PC-3 (cell line): ENCODE measurements around the gene SGO2. TPM values are rescaled to one million over a fixed set of nuclear protein-coding genes. Genes with fewer than 3 reads are reported as not detected.
A peak's percentile ranks its signal among the peaks of the same experiment; 100 is the strongest.

Experiments used
- ATAC-seq: fragments of 200-7000 bp; cut with Tn5 transposase; 2 replicates; pipeline ENCODE4 v1.9.1; 2020; ENCODE audit warnings: mild to moderate bottlenecking, moderate library complexity
- BruUV-seq: library from RNA; stranded (reverse); fragments of 400-500 nt; replicated peaks from 2 replicates; lab custom pipeline; 2021; lab: Mats Ljungman, UMichigan
- CTCF ChIA-PET: fragments of 300-600 bp; sonication (Branson Sonifier 250); formaldehyde crosslinking; loops from one replicate; lab custom pipeline; 2022; ENCODE audit warnings: antibody characterized with exemption; lab: Charles Lee
- POLR2A ChIA-PET: fragments of 300-600 bp; sonication (Branson Sonifier 250); formaldehyde crosslinking; loops from one replicate; lab custom pipeline; 2022; ENCODE audit warnings: antibody characterized with exemption; ENCODE audit not compliant: unreplicated experiment; lab: Charles Lee
- DNase-seq: peaks from one replicate; pipeline ENCODE4 v3.0.0-alpha.2; 2015
- H2AFZ ChIP-seq: fragments of 300-600 bp; sonication (generic); 2 replicates; pipeline ENCODE4 v1.6.0; 2016; ENCODE audit warnings: antibody characterized with exemption, low read length
- H3F3A ChIP-seq: fragments of 300-600 bp; sonication (generic); one replicate; pipeline ENCODE4 v1.6.0; 2017; ENCODE audit warnings: antibody characterized with exemption, low read length, control low read depth, mild to moderate bottlenecking; ENCODE audit not compliant: unreplicated experiment
- H3K27ac ChIP-seq: fragments of 300-600 bp; sonication (generic); 2 replicates; pipeline ENCODE4 v1.5.1; 2016; ENCODE audit warnings: mild to moderate bottlenecking, low read length
- H3K27me3 ChIP-seq: fragments of 300-600 bp; sonication (generic); 2 replicates; pipeline ENCODE4 v1.6.1; 2016; ENCODE audit warnings: low read length, mixed read lengths
- H3K36me3 ChIP-seq: fragments of 300-600 bp; sonication (generic); 2 replicates; pipeline ENCODE4 v1.6.1; 2016; ENCODE audit warnings: low read depth, mixed run types, low read length, mixed read lengths
- H3K4me1 ChIP-seq: fragments of 300-600 bp; sonication (generic); 2 replicates; pipeline ENCODE4 v1.5.1; 2016; ENCODE audit warnings: low read length; ENCODE audit not compliant: insufficient read depth
- H3K4me2 ChIP-seq: fragments of 300-600 bp; sonication (generic); 2 replicates; pipeline ENCODE4 v1.6.0; 2016; ENCODE audit warnings: low read length
- H3K4me3 ChIP-seq: fragments of 300-600 bp; sonication (generic); 2 replicates; pipeline ENCODE4 v1.5.1; 2016; ENCODE audit warnings: mild to moderate bottlenecking, low read length, mixed read lengths
- H3K79me2 ChIP-seq: fragments of 300-600 bp; sonication (generic); 2 replicates; pipeline ENCODE4 v1.6.1; 2017; ENCODE audit warnings: low read length, mixed read lengths
- H3K9ac ChIP-seq: fragments of 300-600 bp; sonication (generic); 2 replicates; pipeline ENCODE4 v1.6.0; 2016; ENCODE audit warnings: mild to moderate bottlenecking, low read length
- H3K9me2 ChIP-seq: fragments of 300-600 bp; sonication (generic); replicated peaks from 2 replicates; pipeline ENCODE4 v1.6.1; 2016; ENCODE audit warnings: mixed run types, low read length, mixed read lengths
- H3K9me3 ChIP-seq: fragments of 300-600 bp; sonication (generic); 2 replicates; pipeline ENCODE4 v1.6.1; 2016; ENCODE audit warnings: low read length, mixed read lengths
- H4K20me1 ChIP-seq: fragments of 300-600 bp; sonication (generic); 2 replicates; pipeline ENCODE4 v1.6.1; 2016; ENCODE audit warnings: low read length, mixed read lengths
- EZH2 ChIP-seq: fragments of 300-600 bp; sonication (generic); IDR thresholded peaks from one replicate; pipeline ENCODE4 v1.6.1; 2017; ENCODE audit warnings: antibody characterized with exemption, mild to moderate bottlenecking, low read length; ENCODE audit not compliant: unreplicated experiment
- EZH2phosphoT487 ChIP-seq: fragments of 300-600 bp; sonication (generic); IDR thresholded peaks from 2 replicates; pipeline ENCODE4 v1.6.1; 2018; ENCODE audit warnings: mild to moderate bottlenecking, antibody characterized with exemption, low read length, borderline replicate concordance
- intact Hi-C: fragments of 100-400 bp; cut with micrococcal nuclease; formaldehyde crosslinking; loops from 2 replicates; pipeline ENCODE4 v1.9.0; 2023
- total RNA-seq: library from RNA; depleted of rRNA; stranded (reverse); fragments of >200 nt; gene quantifications from 2 replicates; pipeline ENCODE4 v1.2.3, GENCODE V29; 2014
- TF ChIP-seq, protein P1 (sequence below): fragments of 300-600 bp; sonication (generic); conservative IDR thresholded peaks from 2 replicates; pipeline ENCODE4 v1.5.1; 2017; ENCODE audit warnings: antibody characterized with exemption, low read depth, mild to moderate bottlenecking, low read length

SGO2 gene
- total RNA-seq, 1 experiment from 2014 or later = 25.6 TPM

DNA sequence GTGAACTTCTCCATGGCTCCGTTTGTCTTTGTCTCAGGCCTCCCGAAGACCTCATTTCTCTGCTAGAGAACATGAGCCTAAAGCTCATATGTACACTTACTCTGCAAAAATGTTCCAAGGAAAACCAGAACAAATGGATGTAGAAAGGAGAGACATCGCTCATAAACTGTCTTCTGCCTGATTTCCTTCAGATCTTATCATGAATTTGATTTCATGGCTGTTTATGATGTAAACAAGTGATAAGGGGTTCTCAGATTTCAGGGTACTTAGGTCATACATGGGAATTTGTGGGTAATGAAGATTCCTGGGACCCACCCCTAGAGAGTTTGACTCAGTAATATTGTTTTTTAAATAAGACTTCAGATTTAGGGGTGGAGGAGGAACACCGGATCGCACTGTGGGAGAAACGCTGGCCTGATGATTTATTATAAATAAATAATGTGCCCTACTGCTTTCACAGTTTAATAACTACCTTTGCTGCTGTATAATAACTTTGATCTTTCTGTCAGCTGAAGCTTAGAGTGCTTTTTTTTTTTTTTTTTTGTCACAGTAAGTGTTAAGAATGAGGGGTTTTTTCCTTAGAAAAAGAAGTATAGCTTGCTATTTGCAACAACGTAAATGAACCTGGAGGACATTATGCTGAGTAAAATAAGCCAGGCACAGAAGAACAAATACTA lies 74.7 kb downstream of the SGO2 start:
- H3K9me2 ChIP-seq = no peaks in the 10 kb centered on the region
- H3K27me3 ChIP-seq = no peaks in the 10 kb centered on the region
- peak overlapping the region; percentile 25 for H3K9ac ChIP-seq
- TF ChIP-seq, protein P1, sequence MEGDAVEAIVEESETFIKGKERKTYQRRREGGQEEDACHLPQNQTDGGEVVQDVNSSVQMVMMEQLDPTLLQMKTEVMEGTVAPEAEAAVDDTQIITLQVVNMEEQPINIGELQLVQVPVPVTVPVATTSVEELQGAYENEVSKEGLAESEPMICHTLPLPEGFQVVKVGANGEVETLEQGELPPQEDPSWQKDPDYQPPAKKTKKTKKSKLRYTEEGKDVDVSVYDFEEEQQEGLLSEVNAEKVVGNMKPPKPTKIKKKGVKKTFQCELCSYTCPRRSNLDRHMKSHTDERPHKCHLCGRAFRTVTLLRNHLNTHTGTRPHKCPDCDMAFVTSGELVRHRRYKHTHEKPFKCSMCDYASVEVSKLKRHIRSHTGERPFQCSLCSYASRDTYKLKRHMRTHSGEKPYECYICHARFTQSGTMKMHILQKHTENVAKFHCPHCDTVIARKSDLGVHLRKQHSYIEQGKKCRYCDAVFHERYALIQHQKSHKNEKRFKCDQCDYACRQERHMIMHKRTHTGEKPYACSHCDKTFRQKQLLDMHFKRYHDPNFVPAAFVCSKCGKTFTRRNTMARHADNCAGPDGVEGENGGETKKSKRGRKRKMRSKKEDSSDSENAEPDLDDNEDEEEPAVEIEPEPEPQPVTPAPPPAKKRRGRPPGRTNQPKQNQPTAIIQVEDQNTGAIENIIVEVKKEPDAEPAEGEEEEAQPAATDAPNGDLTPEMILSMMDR = no peak
- TF ChIP-seq EZH2 = no peak
- no peak for TF ChIP-seq EZH2phosphoT487
- H3K4me3 ChIP-seq = peak overlapping the region; percentile 1; the same call in 1 of the 2 replicates
- H3K36me3 ChIP-seq = no peaks in the 10 kb centered on the region
- H3K9me3 ChIP-seq = no peaks in the 10 kb centered on the region
- H3F3A ChIP-seq = peaks cover 7% of the 10 kb centered on the region
- peak overlapping the region; percentile 53 for H3K4me2 ChIP-seq
- peak overlapping the region; percentile 33 for H2AFZ ChIP-seq
- no peaks in the 10 kb centered on the region for H4K20me1 ChIP-seq
- ChIA-PET POLR2A (no interaction called here), CTCF (no interaction called here)
- DNase-seq (peak; percentile 64), ATAC-seq (no peak)
- no TSS peak for BruUV-seq
- H3K27ac ChIP-seq = peak overlapping the region; percentile 64
- peaks cover 52% of the 10 kb centered on the region for H3K4me1 ChIP-seq
- intact Hi-C loops = no loop called here
- no peaks in the 10 kb centered on the region for H3K79me2 ChIP-seq

DNA sequence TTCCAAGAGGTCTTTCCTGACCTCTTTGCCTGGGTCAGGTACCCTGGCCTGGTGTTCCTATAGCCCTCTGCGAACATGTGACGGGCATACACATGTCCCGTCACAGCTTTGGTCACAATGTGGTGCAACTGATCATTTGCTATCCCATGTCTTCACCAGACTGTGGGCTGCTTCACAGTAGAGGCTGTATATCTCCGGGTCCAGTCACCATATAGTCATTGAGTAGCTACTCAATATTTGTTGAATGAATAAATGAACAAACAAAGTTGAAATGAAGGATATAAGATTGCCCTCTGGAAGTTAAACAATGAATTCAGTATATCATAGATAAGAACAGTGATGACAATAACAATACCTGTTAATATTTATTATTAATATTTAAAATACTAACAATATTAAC lies 76.6 kb downstream of the SGO2 start:
- ChIA-PET CTCF (no interaction called here), POLR2A (interaction anchor here (0.5 kb wide), 1 partner anchor 12 kb away, joined by 4 read pairs; no protein-coding TSS in a partner anchor)
- no peak for TF ChIP-seq EZH2
- TF ChIP-seq, protein P1 = no peak
- TF ChIP-seq EZH2phosphoT487 = no peak
- H3K36me3 ChIP-seq = no peaks in the 10 kb centered on the region
- no TSS peak for BruUV-seq
- no peak overlapping the region for H2AFZ ChIP-seq
- H3K9ac ChIP-seq = peak overlapping the region; percentile 5; the same call in 1 of the 2 replicates
- ATAC-seq (peak; percentile 58), DNase-seq (peak; percentile 85)
- H3K27ac ChIP-seq = peak overlapping the region; percentile 89
- no peaks in the 10 kb centered on the region for H3K9me3 ChIP-seq
- H3K4me1 ChIP-seq = peaks cover 52% of the 10 kb centered on the region
- no peaks in the 10 kb centered on the region for H4K20me1 ChIP-seq
- H3F3A ChIP-seq = peaks cover 7% of the 10 kb centered on the region
- peak overlapping the region; percentile 2; the same call in 1 of the 2 replicates for H3K4me2 ChIP-seq
- intact Hi-C loops = no loop called here
- no peaks in the 10 kb centered on the region for H3K79me2 ChIP-seq
- H3K9me2 ChIP-seq = no peaks in the 10 kb centered on the region
- no peaks in the 10 kb centered on the region for H3K27me3 ChIP-seq
- no peak overlapping the region for H3K4me3 ChIP-seq

DNA sequence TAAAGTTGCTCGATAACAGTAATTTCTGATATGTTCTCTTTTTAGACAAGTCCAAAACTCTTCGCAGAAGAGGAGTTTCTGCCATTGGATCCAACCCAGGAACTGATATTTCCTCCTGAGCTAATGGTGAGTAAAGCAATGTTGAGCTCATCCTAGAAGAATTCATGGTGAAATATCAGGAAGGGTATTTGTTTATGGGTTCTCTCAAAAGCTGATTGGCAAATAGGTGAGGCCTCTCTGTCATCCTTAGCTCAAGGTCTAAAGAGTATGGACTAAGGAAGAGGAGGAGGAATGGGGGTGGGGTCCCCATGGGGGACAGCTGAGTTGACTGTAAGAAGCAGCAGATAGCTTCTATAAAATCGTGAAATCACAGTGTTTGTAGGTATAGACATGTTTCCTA lies 78.0 kb downstream of the SGO2 start:
- Histone ChIP-seq H3K4me3 (peak overlapping the region; percentile 6; the same call in 1 of the 2 replicates), H3K4me1 (peaks cover 61% of the 10 kb centered on the region), H3F3A (peaks cover 7% of the 10 kb centered on the region), H2AFZ (peak overlapping the region; percentile 8; the same call in 1 of the 2 replicates), H3K4me2 (peak overlapping the region; percentile 70), H4K20me1 (no peaks in the 10 kb centered on the region), H3K9me3 (no peaks in the 10 kb centered on the region), H3K36me3 (no peaks in the 10 kb centered on the region), H3K27ac (peak overlapping the region; percentile 89), H3K79me2 (no peaks in the 10 kb centered on the region), H3K27me3 (no peaks in the 10 kb centered on the region), H3K9me2 (no peaks in the 10 kb centered on the region), H3K9ac (peak overlapping the region; percentile 35)
- TF ChIP-seq, protein P1 = no peak
- no peak for TF ChIP-seq EZH2
- TF ChIP-seq EZH2phosphoT487 = no peak
- ATAC-seq (peak; percentile 66), DNase-seq (peak; percentile 92)
- ChIA-PET POLR2A (interaction anchor here (0.5 to 0.6 kb wide), 2 partner anchors 79 to 206 kb away, joined by 4 read pairs; no protein-coding TSS in a partner anchor), CTCF (interaction anchor here (0.5 to 1.0 kb wide), 3 partner anchors 25 to 664 kb away, joined by 3 to 7 read pairs (median 6); no protein-coding TSS in a partner anchor)
- intact Hi-C loops = no loop called here
- no TSS peak for BruUV-seq
